Stimulated activated CD4-positive, alpha-beta T cell treated with anti-CD3 and anti-CD28 coated beads, Interleukin-1b, Interleukin-23, amount 100 ng/mL, for 1 hour (primary cell): ENCODE data around the gene LRFN3.
"Not testable (repeated sequence)": the region's sequence is repeated elsewhere in the genome, so short reads cannot be mapped to it uniquely, and the experiment has no call there.

ENCODE experiments used
- DNase-seq, 2 donors: peaks; one replicate each; pipeline ENCODE4 v3.0.0-alpha.2; 2020; ENCODE audit warnings: low read depth in 2 of 2

LRFN3 gene

GRCh38 chr19:35935911-35936737, at the start of gene LRFN3:
Gene LRFN3 (plus strand): TSS chr19:35936374. CDS start chr19:35939426, 3,052 bp downstream.
- DNase-seq, result peak in 1 of 2 donors; percentile 24

DNA sequence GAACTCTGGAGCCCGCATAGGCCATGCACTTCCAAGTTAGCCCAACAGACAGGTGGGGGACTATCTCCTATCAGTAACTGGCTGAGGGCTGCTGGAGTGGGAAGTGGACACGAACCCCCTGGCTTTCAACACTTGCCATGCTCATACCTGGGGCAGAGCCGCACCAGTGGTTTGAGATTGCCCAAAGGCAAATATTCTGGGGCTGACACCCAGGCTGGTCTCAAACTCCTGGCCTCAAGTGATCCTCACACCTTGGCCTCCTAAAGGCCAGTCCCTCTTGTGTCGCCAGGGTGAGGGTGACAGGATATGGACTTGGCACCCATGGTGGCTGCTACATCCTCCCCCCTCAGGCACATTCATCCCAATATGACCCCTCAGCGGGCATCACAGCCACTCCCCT, 49.0 kb upstream of the LRFN3 start:
- DNase-seq, result no peak

GRCh38 chr19:35888398-35888797, 47.8 kb upstream of the LRFN3 start:
- no peak for DNase-seq

- DNase-seq, result no peak
These were observed 46.6 kb upstream of the LRFN3 start for GRCh38 chr19:35889370-35890112.

- DNase-seq, result no peak
These were observed 46.0 kb upstream of the LRFN3 start for GRCh38 chr19:35890113-35890650.

- DNase-seq, result not testable (repeated sequence)
These were observed 44.4 kb upstream of the LRFN3 start for GRCh38 chr19:35891819-35892218.

GRCh38 chr19:35894342-35894741, 41.8 kb upstream of the LRFN3 start:
- DNase-seq, result no peak

- DNase-seq, result no peak
These were observed 40.1 kb upstream of the LRFN3 start for GRCh38 chr19:35895911-35896642.

GRCh38 chr19:35896643-35897040, 39.5 kb upstream of the LRFN3 start:
- DNase-seq, result no peak

GRCh38 chr19:35897706-35898451, 38.3 kb upstream of the LRFN3 start:
- no peak for DNase-seq

GRCh38 chr19:35898499-35898809, 37.7 kb upstream of the LRFN3 start:
- no peak for DNase-seq

- DNase-seq, result peak; percentile 63 to 80
These were observed 36.5 kb upstream of the LRFN3 start for GRCh38 chr19:35899547-35900214.

DNA sequence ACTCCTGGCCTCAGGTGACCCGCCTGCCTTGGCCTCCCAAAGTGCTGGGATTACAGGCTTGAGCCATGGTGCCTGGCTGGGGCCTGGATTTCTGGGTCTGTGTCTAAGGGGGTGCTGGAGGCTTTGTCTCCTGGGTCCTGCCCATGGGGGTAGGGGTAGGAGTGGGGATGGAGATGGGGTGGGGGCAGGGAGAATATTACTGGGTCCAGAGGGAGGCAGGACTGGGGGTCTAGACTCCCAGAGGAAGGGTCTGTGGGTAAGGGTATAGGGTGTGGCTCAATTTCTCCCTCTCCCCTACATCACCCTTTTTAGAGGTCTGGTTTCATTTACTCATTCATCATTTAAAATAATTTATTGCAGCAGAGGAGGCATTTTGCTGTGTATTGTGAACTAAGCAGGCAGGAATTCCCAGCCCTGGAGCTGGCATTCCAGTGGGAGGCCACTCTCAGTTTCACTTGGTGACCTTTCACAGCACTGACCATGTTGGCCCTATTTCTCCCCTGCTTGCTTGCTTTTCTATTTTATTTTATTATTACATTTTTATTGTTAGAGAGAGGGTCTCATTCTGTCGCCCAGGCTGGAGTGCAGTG, 35.0 kb upstream of the LRFN3 start:
- DNase-seq, result no peak

GRCh38 chr19:35901854-35902661, 34.1 kb upstream of the LRFN3 start, which contains the start of gene HCST:
Gene HCST (plus strand): TSS chr19:35902529. CDS start chr19:35902594, 65 bp downstream.
- no peak for DNase-seq

GRCh38 chr19:35902870-35903475, 33.2 kb upstream of the LRFN3 start:
- no peak for DNase-seq

GRCh38 chr19:35903550-35904179, 32.5 kb upstream of the LRFN3 start:
- DNase-seq, result peak; percentile 68 to 84

DNA sequence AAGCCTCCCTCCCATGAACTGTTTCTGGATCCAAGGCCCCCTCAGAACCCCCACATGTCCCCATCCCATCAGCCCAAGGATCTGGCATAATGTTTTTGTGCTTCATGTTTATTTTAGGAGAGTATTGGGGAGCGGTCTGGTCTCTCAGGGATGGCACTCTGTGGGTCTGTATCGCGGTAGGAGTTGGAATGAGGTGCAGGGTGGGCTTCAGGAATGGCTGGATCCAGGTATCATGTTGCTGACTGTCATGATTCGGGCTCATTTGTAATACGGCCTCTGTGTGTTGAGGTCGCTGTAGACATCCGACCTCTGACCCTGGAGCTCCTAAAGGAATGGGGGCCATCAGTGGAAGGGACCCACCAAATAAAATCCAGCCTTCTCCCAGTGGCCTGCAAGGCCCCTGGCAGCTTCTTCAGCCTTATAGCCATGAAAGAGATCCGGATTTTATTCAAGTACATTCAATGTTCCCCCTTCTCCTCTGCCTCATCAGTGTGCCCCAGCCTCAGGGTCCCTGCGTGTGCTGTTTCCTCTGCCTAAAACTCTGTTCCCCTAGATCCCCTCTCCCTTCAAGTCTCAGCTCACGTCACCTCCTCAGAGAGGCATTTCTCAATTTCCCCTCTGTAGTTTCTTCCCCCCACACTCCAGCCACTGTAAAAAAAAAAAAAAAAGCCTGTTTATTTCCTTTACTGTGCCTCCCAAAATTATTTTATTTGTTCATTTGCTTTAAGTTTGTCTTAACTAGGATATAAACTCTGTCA, 31.7 kb upstream of the LRFN3 start:
- DNase-seq, result no peak

DNA sequence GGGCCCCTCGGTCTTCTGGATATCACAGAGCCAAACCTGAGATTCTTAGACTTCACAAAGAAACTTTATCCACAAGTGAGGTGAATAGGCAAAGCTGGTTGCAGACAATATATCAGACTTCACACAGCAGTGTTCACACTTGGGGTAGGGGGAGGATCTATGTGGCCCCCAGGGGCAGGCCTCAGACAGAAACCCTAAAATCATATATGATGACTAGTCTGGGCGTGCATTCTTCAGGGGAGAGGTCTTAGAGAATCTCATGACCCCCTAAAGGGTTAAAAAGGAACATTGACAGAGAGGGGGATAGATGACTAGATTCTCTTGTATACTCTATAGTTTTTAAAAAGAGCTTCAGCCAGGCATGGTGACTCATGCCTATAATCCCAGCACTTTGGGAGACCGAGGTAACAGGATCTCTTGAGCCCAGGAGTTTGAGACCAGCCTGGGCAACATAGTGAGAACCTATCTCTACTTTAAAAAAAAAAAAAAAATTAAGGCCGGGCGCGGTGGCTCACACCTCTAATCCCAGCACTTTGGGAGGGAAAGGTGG, 30.9 kb upstream of the LRFN3 start:
- DNase-seq, result no peak
